Measurements from ENCODE around the gene USP32.

GRCh38 chr17:60303406-60304099 is 88.4 kb downstream of the USP32 start:
- TF ChIP-seq CTCF (IDR thresholded peaks at IDR 0.05; ENCODE audit: low read length) (no peak), EZH2 (IDR thresholded peaks at IDR 0.05; ENCODE audit: borderline replicate concordance, low read length) (no peak)

Measured in OCI-LY1 (cell line).